ENCODE data around the gene TMEM158. TPM values are rescaled to one million over a fixed set of nuclear protein-coding genes. Genes with fewer than 3 reads are reported as not detected.

Gene TMEM158
- total RNA-seq, 4 donors from 2014 or later, result 3.1 to 8.5 (median 5.3) TPM

GRCh38 chr3:45208586-45208985 is 17.5 kb downstream of the TMEM158 start:
- Histone ChIP-seq H3K4me1 (peaks cover 0 to 31% (median 0%) of the 10 kb centered on the region in 3 donors), H3K27me3 (no peaks in the 10 kb centered on the region), H3K4me3 (no peak overlapping the region), H3K9me3 (no peaks in the 10 kb centered on the region), H3K27ac (no peak overlapping the region), H3K36me3 (no peaks in the 10 kb centered on the region)
- ATAC-seq, result no peak
- TF ChIP-seq POLR2AphosphoS5 (IDR thresholded peaks at IDR 0.05), result no peak
- no peak for TF ChIP-seq EP300 (IDR thresholded peaks at IDR 0.05)
- no peak for TF ChIP-seq CTCF (IDR thresholded peaks at IDR 0.05)
- TF ChIP-seq POLR2A (IDR thresholded peaks at IDR 0.05), result no peak
- 100% methylated on average over 1 to 2 of the region's 2 CpGs for WGBS, 2 donors (ENCODE audit: low coverage in 1 of 2)

GRCh38 chr3:45207446-45207845 is 18.6 kb downstream of the TMEM158 start:
- WGBS, 2 donors (ENCODE audit: low coverage in 1 of 2), result 79 to 92% methylated on average over 4 of the region's 4 CpGs
- Histone ChIP-seq H3K9me3 (no peaks in the 10 kb centered on the region), H3K4me1 (peaks cover 0 to 31% (median 0%) of the 10 kb centered on the region in 3 donors), H3K36me3 (no peaks in the 10 kb centered on the region), H3K27me3 (no peaks in the 10 kb centered on the region), H3K4me3 (no peak overlapping the region), H3K27ac (no peak overlapping the region)
- ATAC-seq, result no peak
- TF ChIP-seq EP300 (IDR thresholded peaks at IDR 0.05), result no peak
- no peak for TF ChIP-seq POLR2AphosphoS5 (IDR thresholded peaks at IDR 0.05)
- no peak for TF ChIP-seq CTCF (IDR thresholded peaks at IDR 0.05)
- no peak for TF ChIP-seq POLR2A (IDR thresholded peaks at IDR 0.05)

GRCh38 chr3:45205126-45205525 is 21.0 kb downstream of the TMEM158 start:
- ATAC-seq, result no peak
- H3K4me3 ChIP-seq, result no peak overlapping the region
- H3K36me3 ChIP-seq, result no peaks in the 10 kb centered on the region
- no peak overlapping the region for H3K27ac ChIP-seq
- no peaks in the 10 kb centered on the region for H3K9me3 ChIP-seq
- no peaks in the 10 kb centered on the region for H3K27me3 ChIP-seq
- H3K4me1 ChIP-seq, result peaks cover 0 to 7% (median 0%) of the 10 kb centered on the region in 3 donors
- TF ChIP-seq POLR2AphosphoS5 (IDR thresholded peaks at IDR 0.05) (no peak), POLR2A (IDR thresholded peaks at IDR 0.05) (no peak), EP300 (IDR thresholded peaks at IDR 0.05) (no peak), CTCF (IDR thresholded peaks at IDR 0.05) (no peak)

GRCh38 chr3:45204136-45204535 is 22.0 kb downstream of the TMEM158 start:
- no peak for TF ChIP-seq EP300 (IDR thresholded peaks at IDR 0.05)
- TF ChIP-seq POLR2AphosphoS5 (IDR thresholded peaks at IDR 0.05), result no peak
- TF ChIP-seq POLR2A (IDR thresholded peaks at IDR 0.05), result no peak
- TF ChIP-seq CTCF (IDR thresholded peaks at IDR 0.05), result no peak
- no peak overlapping the region for H3K4me3 ChIP-seq
- no peaks in the 10 kb centered on the region for H3K4me1 ChIP-seq
- no peaks in the 10 kb centered on the region for H3K36me3 ChIP-seq
- H3K27ac ChIP-seq, result no peak overlapping the region
- no peaks in the 10 kb centered on the region for H3K9me3 ChIP-seq
- no peak for ATAC-seq
- H3K27me3 ChIP-seq, result no peaks in the 10 kb centered on the region
- 12 to 33% methylated on average over 1 to 3 of the region's 3 CpGs for WGBS, 2 donors (ENCODE audit: low coverage in 1 of 2)

- no peaks in the 10 kb centered on the region for H3K36me3 ChIP-seq
- ATAC-seq, result no peak
- H3K27me3 ChIP-seq, result no peaks in the 10 kb centered on the region
- H3K4me1 ChIP-seq, result no peaks in the 10 kb centered on the region
- TF ChIP-seq POLR2AphosphoS5 (IDR thresholded peaks at IDR 0.05) (no peak), POLR2A (IDR thresholded peaks at IDR 0.05) (no peak)
- 48 to 73% methylated on average over 8 of the region's 8 CpGs for WGBS, 2 donors (ENCODE audit: low coverage in 1 of 2)
- H3K4me3 ChIP-seq, result no peak overlapping the region
- no peak overlapping the region for H3K27ac ChIP-seq
- H3K9me3 ChIP-seq, result no peaks in the 10 kb centered on the region
Observed at GRCh38 chr3:45199837-45200648, 26.0 kb downstream of the TMEM158 start.
